OCI-LY3 (cell line): Measurements from ENCODE around the gene AGAP1.

Source experiments
- H2AFZ ChIP-seq: fragments of 200-600, 300-600 bp; shearing (Covaris generic); 2 replicates; pipeline ENCODE4 v1.6.0; 2014; ENCODE audit warnings: antibody characterized with exemption, low read depth, low read length
- H3K27ac ChIP-seq: fragments of 200-600, 300-600 bp; sonication (generic); 2 replicates; pipeline ENCODE4 v1.5.1; 2014; ENCODE audit warnings: mild to moderate bottlenecking, low read length, moderate library complexity, mixed read lengths
- H3K27me3 ChIP-seq: fragments of 200-600, 300-600 bp; sonication (generic); 2 replicates; pipeline ENCODE4 v1.6.1; 2014; ENCODE audit warnings: low read depth, low read length, mixed read lengths
- H3K36me3 ChIP-seq: fragments of 200-600, 300-600 bp; sonication (generic); replicated peaks from 2 replicates; pipeline ENCODE3; 2014; ENCODE audit warnings: low read depth, low read length, mixed read lengths
- H3K4me1 ChIP-seq: fragments of 300-600, 200-600 bp; sonication (generic); 2 replicates; pipeline ENCODE4 v1.6.1; 2014; ENCODE audit warnings: low read length, mixed read lengths
- H3K4me2 ChIP-seq: fragments of 200-600, 300-600 bp; sonication (generic); 2 replicates; pipeline ENCODE4 v1.6.1; 2014; ENCODE audit warnings: low read length, mixed read lengths
- H3K4me3 ChIP-seq: fragments of 300-600, 200-600 bp; sonication (generic); 2 replicates; pipeline ENCODE4 v1.5.1; 2014; ENCODE audit warnings: antibody characterized with exemption, mild to moderate bottlenecking, low read length, moderate library complexity
- H3K79me2 ChIP-seq: fragments of 300-600, 200-600 bp; shearing (Covaris generic); 2 replicates; pipeline ENCODE4 v1.6.1; 2014; ENCODE audit warnings: mild to moderate bottlenecking, low read length, mixed read lengths
- H3K9ac ChIP-seq: fragments of 300-600, 200-600 bp; shearing (Covaris generic); 2 replicates; pipeline ENCODE4 v1.6.0; 2014; ENCODE audit warnings: mild to moderate bottlenecking, low read length, moderate library complexity
- H3K9me3 ChIP-seq: fragments of 200-600, 300-600 bp; shearing (Covaris generic); 2 replicates; pipeline ENCODE4 v1.6.1; 2014; ENCODE audit warnings: low read length, mixed read lengths; ENCODE audit not compliant: insufficient read depth
- H4K20me1 ChIP-seq: fragments of 200-600, 300-600 bp; sonication (generic); 2 replicates; pipeline ENCODE4 v1.6.1; 2016; ENCODE audit warnings: low read length, mixed read lengths; ENCODE audit not compliant: insufficient read depth
- CTCF ChIP-seq: fragments of 200-600, 300-600 bp; sonication (generic); IDR thresholded peaks from 2 replicates; pipeline ENCODE4 v1.5.1; 2014; ENCODE audit warnings: antibody characterized with exemption, low read length, low read depth
- EZH2phosphoT487 ChIP-seq: fragments of 200-600 bp; shearing (Covaris generic); IDR thresholded peaks from 2 replicates; pipeline ENCODE4 v1.6.1; 2018; ENCODE audit warnings: antibody characterized with exemption, mixed run types, low read depth

AGAP1 gene

GRCh38 chr2:235640926-235641723 is 147.3 kb downstream of the AGAP1 start:
- no peak overlapping the region for H3K4me3 ChIP-seq
- no peaks in the 10 kb centered on the region for H3K79me2 ChIP-seq
- H3K4me2 ChIP-seq, result no peak overlapping the region
- H3K4me1 ChIP-seq, result no peaks in the 10 kb centered on the region
- H2AFZ ChIP-seq, result no peak overlapping the region
- no peak overlapping the region for H3K27ac ChIP-seq
- TF ChIP-seq CTCF (no peak), EZH2phosphoT487 (no peak)
- H3K9me3 ChIP-seq, result no peaks in the 10 kb centered on the region
- no peaks in the 10 kb centered on the region for H3K27me3 ChIP-seq
- H4K20me1 ChIP-seq, result no peaks in the 10 kb centered on the region
- H3K36me3 ChIP-seq, result no peaks in the 10 kb centered on the region
- no peak overlapping the region for H3K9ac ChIP-seq

DNA sequence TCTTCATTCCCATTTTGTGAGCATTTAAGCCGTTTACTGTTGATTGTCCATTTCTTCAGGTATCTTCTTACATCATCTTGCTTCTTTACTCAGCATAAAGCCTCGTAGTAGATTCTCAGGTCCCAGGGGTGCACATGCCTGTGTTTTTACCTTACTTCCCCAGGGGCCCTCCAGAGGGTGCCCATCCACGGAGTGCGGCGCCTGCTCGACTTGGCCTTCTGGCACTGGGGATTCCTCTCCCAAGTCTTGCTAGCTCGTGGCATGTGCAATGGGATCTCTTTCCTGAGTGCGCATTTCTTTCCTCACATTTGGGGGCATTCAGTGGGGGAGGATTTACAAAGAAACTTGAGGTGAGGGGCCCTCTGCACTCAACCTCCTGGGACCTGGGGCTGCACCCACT is 148.1 kb downstream of the AGAP1 start:
- H3K4me2 ChIP-seq, result no peak overlapping the region
- H3K27me3 ChIP-seq, result no peaks in the 10 kb centered on the region
- H2AFZ ChIP-seq, result no peak overlapping the region
- H3K36me3 ChIP-seq, result no peaks in the 10 kb centered on the region
- no peaks in the 10 kb centered on the region for H4K20me1 ChIP-seq
- no peak overlapping the region for H3K4me3 ChIP-seq
- H3K27ac ChIP-seq, result no peak overlapping the region
- no peaks in the 10 kb centered on the region for H3K4me1 ChIP-seq
- H3K9ac ChIP-seq, result no peak overlapping the region
- no peaks in the 10 kb centered on the region for H3K9me3 ChIP-seq
- TF ChIP-seq EZH2phosphoT487 (no peak), CTCF (no peak)
- no peaks in the 10 kb centered on the region for H3K79me2 ChIP-seq

- no peaks in the 10 kb centered on the region for H4K20me1 ChIP-seq
Observed at GRCh38 chr2:235642446-235643098, 148.7 kb downstream of the AGAP1 start.

More at GRCh38 chr2:235642446-235643098, 148.7 kb downstream of the AGAP1 start:
- no peaks in the 10 kb centered on the region for H3K79me2 ChIP-seq
- H3K4me1 ChIP-seq, result no peaks in the 10 kb centered on the region
- no peak overlapping the region for H3K9ac ChIP-seq
- no peak overlapping the region for H3K27ac ChIP-seq
- H3K9me3 ChIP-seq, result no peaks in the 10 kb centered on the region
- TF ChIP-seq EZH2phosphoT487 (no peak), CTCF (no peak)
- H3K4me3 ChIP-seq, result no peak overlapping the region
- no peaks in the 10 kb centered on the region for H3K36me3 ChIP-seq
- no peak overlapping the region for H3K4me2 ChIP-seq
- H2AFZ ChIP-seq, result no peak overlapping the region
- H3K27me3 ChIP-seq, result no peaks in the 10 kb centered on the region
